Ovary (tissue), 9 donors: ENCODE results near the gene LDLRAD2. TPM values are rescaled to one million over a fixed set of nuclear protein-coding genes. Genes with fewer than 3 reads are reported as not detected.

Source experiments
- DNase-seq, 5 donors: peaks; one replicate each; pipeline ENCODE4 v3.0.0-alpha.2; 2019 to 2020
- H3K27ac ChIP-seq, 2 donors: fragments of 200-600 bp; one replicate each; pipeline versions ENCODE4 v1.5.1 to v1.8.0; 2019 to 2022
- H3K27me3 ChIP-seq: fragments of 200-600 bp; one replicate; pipeline ENCODE4 v1.8.0; 2022
- H3K36me3 ChIP-seq: fragments of 200-600 bp; sonication (generic); one replicate; pipeline ENCODE4 v1.5.1; 2019
- H3K4me1 ChIP-seq: one replicate; pipeline ENCODE4 v1.8.1; 2013; ENCODE audit warnings: mild to moderate bottlenecking, moderate library complexity; ENCODE audit not compliant: insufficient read depth
- H3K4me3 ChIP-seq: fragments of 200-600 bp; sonication (generic); one replicate; pipeline ENCODE4 v1.5.1; 2017
- H3K9me3 ChIP-seq, 2 donors: fragments of 200-600 bp in 1 of 2; sonication (generic) in 1 of 2; one replicate each; pipeline versions ENCODE4 v1.5.1 to v1.8.1; 2013 to 2019; ENCODE audit warnings: mild to moderate bottlenecking in 1 of 2, moderate library complexity in 1 of 2
- CTCF ChIP-seq, 3 donors: fragments of 450-650 bp in 2 of 3; fragments of 200-600 bp in 1 of 3; IDR thresholded peaks; one replicate each; pipeline versions ENCODE4 v1.5.1 to v1.8.0; 2016 to 2022; ENCODE audit warnings: antibody characterized with exemption in 3 of 3, mild to moderate bottlenecking in 1 of 3
- EP300 ChIP-seq: sonication (generic); formaldehyde crosslinking; IDR thresholded peaks from one replicate; pipeline ENCODE4 v1.6.1; 2017; ENCODE audit warnings: antibody characterized with exemption
- POLR2A ChIP-seq: fragments of 450-650 bp; IDR thresholded peaks from one replicate; pipeline ENCODE4 v1.6.1; 2017; ENCODE audit warnings: antibody characterized with exemption, mild to moderate bottlenecking, moderate library complexity
- WGBS, 3 donors: extraction: QIAGEN DNeasy Blood & Tissue Kit in 1 of 3; methylation state at CpG; one replicate each; pipeline versions ENCODE4 v1.1.5 to v1.1.7; 2013 to 2017; 5-methylcytosine and 5-hydroxymethylcytosine counted together
- intact Hi-C, 4 donors: fragments of 100-400 bp; cut with DNase I; formaldehyde crosslinking; loops; one replicate each; pipeline versions ENCODE4 v1.11.0 to v1.15.1; 2022 to 2023
- polyA plus RNA-seq, 2 donors: library from polyadenylated mRNA; stranded (reverse); fragments of 200-250 nt in 1 of 2; fragments of 350-450 nt in 1 of 2; fragmentation: Illumina TruSeq in 1 of 2; extraction: RNeasy Lipid Tissue Mini Kit (QIAGEN cat#74804) in 1 of 2; gene quantifications; one replicate each; pipeline ENCODE4 v1.2.3, GENCODE V29; 2013 to 2014
- total RNA-seq, 7 donors: library from RNA; depleted of rRNA in 2 of 7; stranded (reverse); fragments of >200 nt in 2 of 7; fragmentation: NEBNext Ultra II Directional in 3 of 7; extraction: Animal tissue kit (Norgen Biotek cat#: 25700) in 3 of 7; gene quantifications; one replicate each; pipeline versions ENCODE4 v1.1.0 to v1.2.4, GENCODE V29; 2016 to 2023
- donor health status: DM: no; HTN: no; CAD: no; lungs with moderate emphysema.
- donor health status: DM: no; HTN: no; CAD: no.
- donor health status: Bipolar disorder and iron deficiency.
- donor health status: DM: yes; HTN: yes; CAD: no.
- donor health status: DM: no; HTN: no; CAD: no.
- donor health status: DM: yes; HTN: yes; CAD: no.

Gene LDLRAD2
- total and polyA plus RNA-seq, 9 donors: 0.07 to 0.88 (median 0.23) TPM; not detected in 2

- Histone ChIP-seq H3K9me3 (no peaks in the 10 kb centered on the region), H3K4me1 (no peaks in the 10 kb centered on the region), H3K27me3 (no peaks in the 10 kb centered on the region), H3K36me3 (no peaks in the 10 kb centered on the region), H3K27ac (no peak overlapping the region), H3K4me3 (no peak overlapping the region)
- TF ChIP-seq CTCF (IDR thresholded peaks at IDR 0.05) (no peak), POLR2A (no peak)
- 88 to 93% (median 92%) methylated on average over 14 of the region's 14 CpGs for WGBS, 3 donors
- intact Hi-C loops: no loop called here
- no peak for DNase-seq
These were observed 45.2 kb downstream of the LDLRAD2 start for GRCh38 chr1:21857142-21857839.

- Histone ChIP-seq H3K4me3 (no peak overlapping the region), H3K4me1 (no peaks in the 10 kb centered on the region), H3K9me3 (no peaks in the 10 kb centered on the region), H3K27ac (no peak overlapping the region), H3K27me3 (no peaks in the 10 kb centered on the region), H3K36me3 (no peaks in the 10 kb centered on the region)
- intact Hi-C loops: no loop called here
- 77 to 84% (median 83%) methylated on average over 15 of the region's 15 CpGs for WGBS, 3 donors
- TF ChIP-seq EP300 (no peak), CTCF (IDR thresholded peaks at IDR 0.05) (no peak), POLR2A (no peak)
- no peak for DNase-seq
These were observed 46.0 kb downstream of the LDLRAD2 start for GRCh38 chr1:21857840-21858670.

GRCh38 chr1:21859669-21860179 is 47.7 kb downstream of the LDLRAD2 start:
- no peak for DNase-seq
- Histone ChIP-seq H3K27ac (no peak overlapping the region), H3K27me3 (no peaks in the 10 kb centered on the region), H3K4me1 (no peaks in the 10 kb centered on the region), H3K36me3 (no peaks in the 10 kb centered on the region), H3K9me3 (no peaks in the 10 kb centered on the region), H3K4me3 (no peak overlapping the region)
- 91 to 95% (median 91%) methylated on average over 10 of the region's 10 CpGs for WGBS, 3 donors
- intact Hi-C loops: loop anchor here in 2 of 4 donors (10.0 kb wide), 1 partner anchor 105 kb away; no protein-coding TSS in a partner anchor
- TF ChIP-seq CTCF (IDR thresholded peaks at IDR 0.05): no peak
- no peak for TF ChIP-seq POLR2A
- TF ChIP-seq EP300: no peak

GRCh38 chr1:21860971-21861370 is 48.9 kb downstream of the LDLRAD2 start:
- intact Hi-C loops: loop anchor here in 2 of 4 donors (10.0 kb wide), 1 partner anchor 104 kb away; no protein-coding TSS in a partner anchor
- H3K27ac ChIP-seq: no peak overlapping the region

More at GRCh38 chr1:21860971-21861370, 48.9 kb downstream of the LDLRAD2 start:
- H3K4me1 ChIP-seq: no peaks in the 10 kb centered on the region
- no peak for TF ChIP-seq CTCF (IDR thresholded peaks at IDR 0.05)
- no peak for TF ChIP-seq EP300
- TF ChIP-seq POLR2A: no peak
- no peaks in the 10 kb centered on the region for H3K9me3 ChIP-seq
- H3K36me3 ChIP-seq: no peaks in the 10 kb centered on the region
- 80 to 85% (median 83%) methylated on average over 3 of the region's 3 CpGs for WGBS, 3 donors
- no peak for DNase-seq
- H3K27me3 ChIP-seq: no peaks in the 10 kb centered on the region
- H3K4me3 ChIP-seq: no peak overlapping the region
